ENCODE results near the gene LUM.

The LUM gene, protein sequence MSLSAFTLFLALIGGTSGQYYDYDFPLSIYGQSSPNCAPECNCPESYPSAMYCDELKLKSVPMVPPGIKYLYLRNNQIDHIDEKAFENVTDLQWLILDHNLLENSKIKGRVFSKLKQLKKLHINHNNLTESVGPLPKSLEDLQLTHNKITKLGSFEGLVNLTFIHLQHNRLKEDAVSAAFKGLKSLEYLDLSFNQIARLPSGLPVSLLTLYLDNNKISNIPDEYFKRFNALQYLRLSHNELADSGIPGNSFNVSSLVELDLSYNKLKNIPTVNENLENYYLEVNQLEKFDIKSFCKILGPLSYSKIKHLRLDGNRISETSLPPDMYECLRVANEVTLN

DNA sequence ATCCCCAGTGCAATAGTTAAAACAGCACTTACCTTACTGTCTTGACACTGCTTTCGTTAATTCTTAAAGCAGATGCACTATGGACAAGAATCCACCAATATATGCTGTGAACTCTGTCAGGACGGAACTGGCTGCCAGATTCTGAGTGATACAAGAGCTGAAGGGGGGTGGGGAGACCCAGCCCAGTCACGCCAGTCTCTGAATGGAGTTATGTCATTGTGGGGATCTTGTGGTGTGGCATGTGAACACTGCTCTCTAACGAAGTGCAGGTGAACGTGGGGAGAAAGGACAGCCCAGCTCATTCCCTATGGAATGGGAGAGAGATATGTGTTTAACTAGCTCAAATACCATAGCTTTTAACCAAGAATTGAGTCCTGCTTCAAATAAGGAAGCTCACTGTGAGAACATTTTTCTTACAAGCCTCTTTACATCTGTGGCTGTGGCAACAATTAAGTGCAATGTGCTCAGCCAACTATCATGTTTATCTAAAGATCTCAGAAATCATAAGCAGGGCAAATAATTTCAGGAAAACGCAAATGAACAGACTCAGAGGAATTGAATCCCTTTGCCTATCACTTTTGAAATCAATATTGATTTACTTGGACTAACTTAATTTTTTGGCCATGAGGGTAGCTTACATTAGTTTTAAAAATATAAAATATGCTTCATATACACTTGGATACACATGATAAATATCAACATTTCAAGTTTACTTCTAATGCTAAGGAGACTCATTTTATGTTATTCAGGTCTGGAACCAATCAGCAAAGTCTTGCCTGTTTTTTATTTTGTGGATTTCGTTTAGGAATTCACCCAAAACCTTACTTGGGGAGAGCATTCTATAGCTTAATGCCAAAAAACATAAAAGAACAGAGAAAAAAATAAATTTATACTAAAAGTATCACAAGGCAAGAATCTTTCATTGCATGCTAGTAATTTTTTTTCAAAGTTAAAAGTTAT, at the start of gene LUM:
Gene LUM, minus strand, starts transcription at position 129 of the 960 bp plus-strand sequence. CDS start 2,515 bp downstream, outside the sequence.
- Histone ChIP-seq H3K9me3 (no peaks in the 10 kb centered on the region), H3K4me3 (no peak within 1 kb of the TSS), H3K27me3 (no peaks in the 10 kb centered on the region), H3K9ac (no peak within 1 kb of the TSS), H3K4me1 (no peaks in the 10 kb centered on the region), H3K27ac (no peak within 1 kb of the TSS), H3K36me3 (no peaks in the 10 kb centered on the region), H4K20me1 (no peaks in the 10 kb centered on the region), H3K4me2 (no peak within 1 kb of the TSS)
- TF ChIP-seq Cebpa-rat (IDR thresholded peaks at IDR 0.05): no peak

DNA sequence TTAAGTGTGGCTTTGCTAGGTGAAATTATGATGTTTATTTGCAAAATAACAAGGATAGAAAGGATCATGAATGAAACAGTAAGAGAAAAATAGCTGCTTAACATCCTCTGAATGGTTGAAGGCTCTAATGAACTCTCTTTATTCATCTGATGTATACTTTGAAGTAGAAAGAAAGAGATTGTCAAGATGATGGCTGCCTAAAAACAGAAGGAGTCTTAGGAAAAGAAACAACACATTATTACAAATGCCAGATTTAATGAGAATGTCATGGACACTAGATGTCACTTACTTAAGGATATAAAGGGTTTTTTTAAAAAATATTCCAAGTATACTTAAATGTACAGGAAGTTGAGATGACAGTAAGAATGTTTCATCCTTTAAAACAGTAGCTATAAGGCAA, 49.7 kb upstream of the LUM start:
- Histone ChIP-seq H3K9ac (no peak overlapping the region), H4K20me1 (no peaks in the 10 kb centered on the region), H3K36me3 (no peaks in the 10 kb centered on the region), H3K4me2 (no peak overlapping the region), H3K9me3 (no peaks in the 10 kb centered on the region), H3K27me3 (no peaks in the 10 kb centered on the region), H3K4me1 (no peaks in the 10 kb centered on the region), H3K27ac (no peak overlapping the region), H3K4me3 (no peak overlapping the region)
- TF ChIP-seq Cebpa-rat (IDR thresholded peaks at IDR 0.05): no peak

DNA sequence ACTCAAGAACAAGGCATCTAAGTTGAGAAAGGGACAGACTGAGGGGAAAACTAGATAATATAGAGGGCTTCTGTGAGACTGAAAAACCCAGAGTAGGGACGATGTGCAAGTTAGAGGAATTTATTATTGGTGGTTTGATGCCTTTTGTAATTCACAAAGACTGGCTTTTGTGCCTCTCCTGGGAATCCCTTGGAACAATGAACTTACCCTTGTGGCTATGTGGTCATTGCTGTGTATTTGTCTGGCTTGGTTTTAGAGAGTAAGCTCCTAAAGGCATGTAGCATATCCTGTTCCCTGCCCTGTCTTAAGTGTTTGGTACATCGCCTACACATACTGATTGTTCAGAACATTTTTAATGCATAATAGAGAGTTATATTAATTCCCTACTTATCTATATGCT, 44.7 kb upstream of the LUM start:
- H3K27ac ChIP-seq: no peak overlapping the region
- no peaks in the 10 kb centered on the region for H3K9me3 ChIP-seq
- H3K4me2 ChIP-seq: no peak overlapping the region
- H3K9ac ChIP-seq: no peak overlapping the region
- no peaks in the 10 kb centered on the region for H3K27me3 ChIP-seq
- no peak overlapping the region for H3K4me3 ChIP-seq
- no peaks in the 10 kb centered on the region for H3K4me1 ChIP-seq
- H4K20me1 ChIP-seq: no peaks in the 10 kb centered on the region
- H3K36me3 ChIP-seq: no peaks in the 10 kb centered on the region
- TF ChIP-seq Cebpa-rat (IDR thresholded peaks at IDR 0.05): no peak

DNA sequence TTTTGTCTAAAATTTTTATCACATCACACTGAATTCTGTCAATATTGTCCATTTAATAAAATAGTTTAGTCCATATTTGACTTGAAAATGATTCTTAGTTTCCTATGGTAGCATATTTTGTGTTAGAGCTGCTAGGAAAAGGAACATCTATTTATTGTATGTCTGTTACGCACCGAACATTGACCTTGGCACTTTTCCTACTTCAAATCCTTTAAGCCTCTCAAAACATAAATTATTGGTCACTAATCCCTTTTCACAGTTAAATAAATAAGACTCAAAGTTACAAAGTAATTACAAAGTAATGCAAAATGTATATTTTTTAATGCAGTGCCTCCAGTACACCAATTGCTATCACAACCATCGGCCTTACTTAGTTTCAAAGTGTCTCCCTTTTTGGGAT, 42.8 kb upstream of the LUM start:
- Histone ChIP-seq H3K9ac (no peak overlapping the region), H3K4me2 (no peak overlapping the region), H3K36me3 (no peaks in the 10 kb centered on the region), H3K9me3 (no peaks in the 10 kb centered on the region), H4K20me1 (no peaks in the 10 kb centered on the region), H3K4me1 (no peaks in the 10 kb centered on the region), H3K27me3 (no peaks in the 10 kb centered on the region), H3K27ac (no peak overlapping the region), H3K4me3 (no peak overlapping the region)
- no peak for TF ChIP-seq Cebpa-rat (IDR thresholded peaks at IDR 0.05)

DNA sequence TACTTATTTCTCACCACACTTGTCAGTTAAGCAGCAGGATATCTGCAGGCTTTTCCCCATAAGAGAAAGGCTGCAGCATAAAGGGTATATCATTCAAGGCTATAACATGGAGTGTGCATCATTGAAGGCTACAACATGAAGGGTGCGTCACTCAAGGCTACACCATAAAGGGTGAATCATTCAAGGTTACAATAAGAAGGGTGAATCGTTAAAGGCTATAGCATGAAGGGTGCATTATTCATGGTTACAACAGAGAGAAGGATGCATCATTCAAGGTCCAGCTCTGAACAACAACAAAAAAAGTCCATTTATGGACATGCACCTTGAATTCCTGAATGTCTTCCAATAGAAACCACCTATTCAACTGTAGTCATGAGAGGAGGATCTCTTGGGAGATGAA, 32.8 kb upstream of the LUM start:
- no peak for TF ChIP-seq Cebpa-rat (IDR thresholded peaks at IDR 0.05)
- H3K4me1 ChIP-seq: no peaks in the 10 kb centered on the region
- H3K4me2 ChIP-seq: no peak overlapping the region
- H3K36me3 ChIP-seq: no peaks in the 10 kb centered on the region
- no peaks in the 10 kb centered on the region for H3K27me3 ChIP-seq
- no peak overlapping the region for H3K9ac ChIP-seq
- no peak overlapping the region for H3K4me3 ChIP-seq
- no peaks in the 10 kb centered on the region for H3K9me3 ChIP-seq
- no peaks in the 10 kb centered on the region for H4K20me1 ChIP-seq
- H3K27ac ChIP-seq: no peak overlapping the region

DNA sequence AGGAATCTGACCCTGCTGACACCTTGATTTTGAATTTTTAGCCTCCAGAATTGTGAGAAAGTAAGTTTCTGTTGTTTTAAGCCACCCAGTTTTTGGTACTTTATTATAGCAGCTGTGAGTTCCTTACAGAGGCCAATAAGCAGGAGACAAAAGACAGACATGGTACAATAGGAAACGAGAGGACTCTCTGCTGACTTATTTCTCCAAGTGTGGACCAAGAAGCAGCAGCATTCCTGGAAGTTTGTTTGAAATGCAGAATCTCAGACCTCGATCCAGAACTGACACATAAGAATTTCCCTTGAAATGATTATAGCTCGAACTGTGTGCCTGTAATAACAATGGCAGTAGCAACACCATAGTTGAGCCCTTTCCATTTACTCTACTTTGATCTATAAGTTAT, 31.9 kb upstream of the LUM start:
- Histone ChIP-seq H3K4me2 (no peak overlapping the region), H3K27ac (no peak overlapping the region), H4K20me1 (no peaks in the 10 kb centered on the region), H3K4me3 (no peak overlapping the region), H3K36me3 (no peaks in the 10 kb centered on the region), H3K9ac (no peak overlapping the region), H3K27me3 (no peaks in the 10 kb centered on the region), H3K9me3 (no peaks in the 10 kb centered on the region), H3K4me1 (no peaks in the 10 kb centered on the region)
- no peak for TF ChIP-seq Cebpa-rat (IDR thresholded peaks at IDR 0.05)

DNA sequence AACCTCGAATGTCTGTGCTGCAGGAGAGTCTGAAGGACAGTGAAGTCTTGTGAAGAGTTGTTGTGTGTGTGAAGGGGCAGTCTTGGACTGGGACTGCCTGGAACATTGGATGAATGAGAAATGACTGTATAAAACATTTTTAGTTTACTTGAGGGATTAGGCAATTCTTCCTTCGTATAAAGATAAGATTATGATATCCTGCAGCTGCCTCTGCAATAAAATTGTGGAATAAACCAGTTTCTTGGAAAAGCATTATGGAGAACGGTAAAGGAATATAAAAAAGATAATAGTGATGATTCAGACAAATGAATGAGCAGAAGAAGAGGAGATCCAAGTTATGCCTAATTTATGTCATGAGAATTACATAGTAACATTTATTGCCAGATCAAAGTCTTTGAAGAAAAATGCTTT, 30.9 kb upstream of the LUM start:
- Histone ChIP-seq H3K36me3 (no peaks in the 10 kb centered on the region), H4K20me1 (no peaks in the 10 kb centered on the region), H3K27ac (no peak overlapping the region), H3K27me3 (no peaks in the 10 kb centered on the region), H3K9me3 (no peaks in the 10 kb centered on the region), H3K4me1 (no peaks in the 10 kb centered on the region), H3K4me2 (no peak overlapping the region), H3K9ac (no peak overlapping the region), H3K4me3 (no peak overlapping the region)
- no peak for TF ChIP-seq Cebpa-rat (IDR thresholded peaks at IDR 0.05)

DNA sequence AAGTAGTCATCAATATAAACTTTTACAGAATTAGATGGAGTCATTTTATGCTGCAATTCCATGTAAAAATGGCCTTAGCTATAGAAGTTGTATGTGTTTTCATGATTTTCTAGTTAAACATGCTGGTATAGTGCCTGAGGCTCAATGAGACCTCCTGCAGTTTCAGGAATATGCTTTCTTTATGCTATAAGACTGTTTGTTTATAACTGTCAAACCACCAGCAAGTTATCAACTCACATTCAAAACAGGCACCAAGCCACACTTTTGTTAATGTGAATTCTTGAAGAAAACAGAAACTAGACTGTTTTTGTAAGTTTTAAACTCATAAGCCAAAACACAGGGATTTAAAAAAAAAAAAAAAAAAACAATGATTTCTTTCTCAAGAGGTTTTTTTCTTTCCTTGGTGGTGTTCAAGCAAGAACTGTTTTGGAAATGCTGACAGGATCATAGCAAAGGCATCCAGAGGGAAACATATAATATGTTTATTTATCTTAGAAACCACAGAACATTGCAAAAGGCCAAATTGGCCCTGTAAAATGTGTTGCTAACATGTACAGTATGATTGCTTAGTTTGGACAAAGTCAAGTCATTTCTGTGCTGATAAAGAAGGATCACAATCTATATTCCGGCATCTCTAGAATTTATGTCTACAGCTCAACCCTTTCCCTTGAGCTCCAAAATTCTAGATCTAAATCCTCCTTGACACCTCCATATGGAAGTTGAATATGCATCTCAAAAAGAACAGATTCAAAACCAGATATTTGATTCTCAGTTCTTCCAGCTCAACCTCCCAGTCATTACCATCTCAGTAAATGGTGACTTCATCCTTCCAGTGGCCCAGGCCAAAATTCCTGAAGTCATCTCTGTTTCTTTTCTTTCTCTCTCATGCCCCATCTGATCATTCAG, 29.0 kb upstream of the LUM start:
- Histone ChIP-seq H3K4me3 (no peak overlapping the region), H3K4me1 (no peaks in the 10 kb centered on the region), H3K4me2 (no peak overlapping the region), H3K9me3 (no peaks in the 10 kb centered on the region), H3K27ac (no peak overlapping the region), H3K9ac (no peak overlapping the region), H3K36me3 (no peaks in the 10 kb centered on the region), H4K20me1 (no peaks in the 10 kb centered on the region), H3K27me3 (no peaks in the 10 kb centered on the region)
- TF ChIP-seq Cebpa-rat (IDR thresholded peaks at IDR 0.05): no peak

DNA sequence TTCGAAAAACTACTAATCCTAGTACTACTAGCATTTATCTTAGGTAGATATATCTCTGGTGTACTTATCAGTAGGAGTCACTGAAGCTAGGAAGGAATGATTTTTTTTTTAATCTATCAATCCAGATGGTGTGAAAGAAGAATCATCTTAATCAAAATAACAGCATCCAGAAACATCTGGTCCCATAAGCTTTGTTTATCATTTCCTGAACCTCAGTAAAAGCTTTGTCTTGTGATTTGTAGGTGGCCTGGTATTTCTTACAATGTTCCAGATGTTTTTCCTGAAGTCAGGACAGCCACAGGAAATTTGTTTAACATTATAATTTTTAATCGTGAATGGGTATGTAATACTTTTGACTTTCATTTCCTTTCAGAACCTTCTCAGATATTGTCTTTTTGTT, 28.0 kb upstream of the LUM start:
- TF ChIP-seq Cebpa-rat (IDR thresholded peaks at IDR 0.05): no peak
- H3K9ac ChIP-seq: no peak overlapping the region
- H4K20me1 ChIP-seq: no peaks in the 10 kb centered on the region
- no peaks in the 10 kb centered on the region for H3K27me3 ChIP-seq
- H3K36me3 ChIP-seq: no peaks in the 10 kb centered on the region
- H3K4me1 ChIP-seq: no peaks in the 10 kb centered on the region
- no peak overlapping the region for H3K4me3 ChIP-seq
- H3K27ac ChIP-seq: no peak overlapping the region
- no peaks in the 10 kb centered on the region for H3K9me3 ChIP-seq
- no peak overlapping the region for H3K4me2 ChIP-seq

Data from BLaER1 (cell line).